Left cardiac atrium (tissue), 4 donors: ENCODE measurements around the gene DPH1. TPM values are rescaled to one million over a fixed set of nuclear protein-coding genes. Genes with fewer than 3 reads are reported as not detected.
A peak's percentile ranks its signal among the peaks of the same experiment; 100 is the strongest.

ENCODE experiments used
- ATAC-seq, 2 donors: fragments of 200-7000 bp; cut with Tn5 transposase; one replicate each; pipeline ENCODE4 v1.9.1; 2020; ENCODE audit warnings: mild to moderate bottlenecking in 2 of 2, moderate library complexity in 2 of 2
- DNase-seq: peaks from one replicate; pipeline ENCODE4 v3.0.0-alpha.2; 2020
- intact Hi-C, 2 donors: fragments of 100-400 bp; cut with DNase I; formaldehyde crosslinking; loops; one replicate each; pipeline versions ENCODE4 v1.14.1 to v1.15.1; 2022 to 2023
- total RNA-seq, 2 donors: library from RNA; stranded (reverse); fragmentation: NEBNext Ultra II Directional; extraction: Animal tissue kit (Norgen Biotek cat#: 25700); gene quantifications; one replicate each; pipeline ENCODE4 v1.2.1, GENCODE V29; 2021
- donor health status: DM: no; HTN: yes; CAD: no.
- donor health status: DM: no; HTN: yes; CAD: no; lungs with severe emphysema.
- donor health status: DM: yes; HTN: yes; CAD: no.
- donor health status: Dilated cardiomyopathy.

DPH1 gene
- total RNA-seq, 2 donors from 2014 or later = 21.2 to 30.8 TPM

- peak; percentile 94 to 97 for ATAC-seq
- DNase-seq = peak; percentile 97
- intact Hi-C loops = loop anchor here in 1 of 2 donors (5.0 kb wide), 1 partner anchor 134 kb away; no protein-coding TSS in a partner anchor
These were observed 11.8 kb downstream of the DPH1 start, which contains the start of gene OVCA2 for GRCh38 chr17:2041561-2042389. Gene OVCA2, plus strand, starts transcription at chr17:2042022. Its CDS starts 26 bp downstream, at chr17:2042048.

- no peak for DNase-seq
- peak in 1 of 2 donors; percentile 9 for ATAC-seq
- intact Hi-C loops = loop anchor here in 1 of 2 donors (5.0 kb wide), 1 partner anchor 135 kb away; no protein-coding TSS in a partner anchor
These were observed 12.5 kb downstream of the DPH1 start for GRCh38 chr17:2042390-2042847.

GRCh38 chr17:2042933-2043332, 13.0 kb downstream of the DPH1 start:
- ATAC-seq (no peak), DNase-seq (no peak)
- intact Hi-C loops = loop anchor here in 1 of 2 donors (5.0 kb wide), 1 partner anchor 136 kb away; no protein-coding TSS in a partner anchor

- no peak for DNase-seq
- intact Hi-C loops = loop anchor here in 1 of 2 donors (5.0 kb wide), 1 partner anchor 136 kb away; no protein-coding TSS in a partner anchor
- no peak for ATAC-seq
These were observed 13.8 kb downstream of the DPH1 start for GRCh38 chr17:2043785-2044184.

GRCh38 chr17:2044263-2044894, 14.4 kb downstream of the DPH1 start:
- intact Hi-C loops = loop anchor here in 1 of 2 donors (5.0 kb wide), 1 partner anchor 137 kb away; no protein-coding TSS in a partner anchor
- no peak for DNase-seq

GRCh38 chr17:2047590-2047989, 17.6 kb downstream of the DPH1 start:
- intact Hi-C loops = no loop called here
- ATAC-seq (no peak), DNase-seq (no peak)

More at GRCh38 chr17:2044263-2044894, 14.4 kb downstream of the DPH1 start:
- no peak for ATAC-seq

- intact Hi-C loops = no loop called here
- no peak for ATAC-seq
- DNase-seq = no peak
These were observed 18.9 kb downstream of the DPH1 start for GRCh38 chr17:2048805-2049204.

GRCh38 chr17:2049333-2050299, 19.7 kb downstream of the DPH1 start:
- ATAC-seq (peak; percentile 41 to 64), DNase-seq (peak; percentile 91)
- intact Hi-C loops = no loop called here

- intact Hi-C loops = no loop called here
- ATAC-seq = peak; percentile 39 to 62
- peak; percentile 79 for DNase-seq
These were observed 20.5 kb downstream of the DPH1 start for GRCh38 chr17:2050300-2051060.

GRCh38 chr17:2051061-2051932, 21.3 kb downstream of the DPH1 start:
- intact Hi-C loops = no loop called here
- ATAC-seq = peak in 1 of 2 donors; percentile 1
- DNase-seq = peak; percentile 72

GRCh38 chr17:2051933-2052559, 22.1 kb downstream of the DPH1 start:
- DNase-seq (no peak), ATAC-seq (no peak)
- intact Hi-C loops = no loop called here

GRCh38 chr17:2053380-2054261, 23.7 kb downstream of the DPH1 start:
- DNase-seq = peak; percentile 84
- intact Hi-C loops = loop anchor here (2.0 kb wide), 2 partner anchors 191 to 229 kb away; no protein-coding TSS in a partner anchor
- peak; percentile 2 to 11 for ATAC-seq

GRCh38 chr17:2054262-2054511, 24.2 kb downstream of the DPH1 start:
- intact Hi-C loops = loop anchor here (2.0 kb wide), 2 partner anchors 191 to 229 kb away; no protein-coding TSS in a partner anchor
- DNase-seq = no peak
- no peak for ATAC-seq

- DNase-seq (peak; percentile 85), ATAC-seq (peak; percentile 62)
- intact Hi-C loops = loop anchor here (2.0 to 5.0 kb wide), 3 partner anchors 38 to 228 kb away; no protein-coding TSS in a partner anchor
These were observed 24.7 kb downstream of the DPH1 start, which contains the start of gene HIC1 for GRCh38 chr17:2054512-2055291. Gene HIC1, plus strand, starts transcription at chr17:2055103. Its CDS starts 1,588 bp downstream, at chr17:2056691.
